ENCODE results near the gene COL4A1. TPM values are rescaled to one million over a fixed set of nuclear protein-coding genes. Genes with fewer than 3 reads are reported as not detected.
A peak's percentile ranks its signal among the peaks of the same experiment; 100 is the strongest.

Gene COL4A1
- total RNA-seq, 2 donors from 2014 or later = 505 to 852 TPM

- peak overlapping the region; percentile 97 for H3K27ac ChIP-seq
- ATAC-seq (ENCODE audit: insufficient number of reproducible peaks, low FRiP score, low read depth) (no peak), DNase-seq (ENCODE audit: low spot score) (no peak)
- peak overlapping the region; percentile 95 for H3K4me3 ChIP-seq
- peaks cover 34 to 67% of the 10 kb centered on the region in 2 donors for H3K4me1 ChIP-seq (ENCODE audit: control insufficient read depth in 1 of 2, low read depth in 2 of 2)
- H3K27me3 ChIP-seq (replicated peaks; ENCODE audit: insufficient read depth) = no peaks in the 10 kb centered on the region
- TF ChIP-seq CTCF (IDR thresholded peaks at IDR 0.05) = no peak
- peaks cover 16% of the 10 kb centered on the region for H3K36me3 ChIP-seq
- H3K9me3 ChIP-seq = no peaks in the 10 kb centered on the region
Observed at GRCh38 chr13:110311443-110312338, 4.7 kb upstream of the COL4A1 start.

- DNase-seq (ENCODE audit: low spot score) (no peak), ATAC-seq (ENCODE audit: insufficient number of reproducible peaks, low FRiP score, low read depth) (no peak)
- H3K36me3 ChIP-seq = peaks cover 11% of the 10 kb centered on the region
- H3K4me3 ChIP-seq = peak overlapping the region; percentile 95
- H3K4me1 ChIP-seq (ENCODE audit: control insufficient read depth in 1 of 2, low read depth in 2 of 2) = peaks cover 28 to 58% of the 10 kb centered on the region in 2 donors
- no peak for TF ChIP-seq CTCF (IDR thresholded peaks at IDR 0.05)
- no peaks in the 10 kb centered on the region for H3K27me3 ChIP-seq (replicated peaks; ENCODE audit: insufficient read depth)
- H3K27ac ChIP-seq = peak overlapping the region; percentile 97
- H3K9me3 ChIP-seq = no peaks in the 10 kb centered on the region
Observed at GRCh38 chr13:110310541-110311442, 3.8 kb upstream of the COL4A1 start.

- no peak for TF ChIP-seq CTCF (IDR thresholded peaks at IDR 0.05)
- Histone ChIP-seq H3K27ac (peak overlapping the region; percentile 97), H3K9me3 (no peaks in the 10 kb centered on the region), H3K27me3 (replicated peaks; ENCODE audit: insufficient read depth) (no peaks in the 10 kb centered on the region), H3K4me1 (ENCODE audit: control insufficient read depth in 1 of 2, low read depth in 2 of 2) (peaks cover 21 to 49% of the 10 kb centered on the region in 2 donors), H3K36me3 (peaks cover 11% of the 10 kb centered on the region), H3K4me3 (peak overlapping the region; percentile 95)
- ATAC-seq (ENCODE audit: insufficient number of reproducible peaks, low FRiP score, low read depth) (no peak), DNase-seq (ENCODE audit: low spot score) (no peak)
Observed at GRCh38 chr13:110309661-110310524, 2.9 kb upstream of the COL4A1 start.

GRCh38 chr13:110308656-110309359 is 1.9 kb upstream of the COL4A1 start:
- no peaks in the 10 kb centered on the region for H3K9me3 ChIP-seq
- peaks cover 15 to 47% of the 10 kb centered on the region in 2 donors for H3K4me1 ChIP-seq (ENCODE audit: control insufficient read depth in 1 of 2, low read depth in 2 of 2)
- H3K4me3 ChIP-seq = peak overlapping the region; percentile 95
- DNase-seq (ENCODE audit: low spot score) = no peak
- ATAC-seq (ENCODE audit: insufficient number of reproducible peaks, low FRiP score, low read depth) = no peak
- peak overlapping the region; percentile 97 for H3K27ac ChIP-seq
- H3K36me3 ChIP-seq = peaks cover 1% of the 10 kb centered on the region
- no peak for TF ChIP-seq CTCF (IDR thresholded peaks at IDR 0.05)
- no peaks in the 10 kb centered on the region for H3K27me3 ChIP-seq (replicated peaks; ENCODE audit: insufficient read depth)
